Measurements from ENCODE around the gene RNFT1.
"Not testable (repeated sequence)": the region's sequence is repeated elsewhere in the genome, so short reads cannot be mapped to it uniquely, and the experiment has no call there.

The RNFT1 gene

GRCh38 chr17:59954856-59955255, 9.7 kb downstream of the RNFT1 start:
- Mint-ChIP-seq H3K9me3 (no peaks in the 10 kb centered on the region), H3K4me1 (ENCODE audit: low read depth) (peaks cover 9% of the 10 kb centered on the region), H3K27me3 (ENCODE audit: low read depth) (no peaks in the 10 kb centered on the region), H3K27ac (no peak overlapping the region), H3K4me3 (no peak overlapping the region), H3K36me3 (ENCODE audit: low read depth) (peaks cover 38% of the 10 kb centered on the region)
- DNase-seq (ENCODE audit: low spot score): no peak

DNA sequence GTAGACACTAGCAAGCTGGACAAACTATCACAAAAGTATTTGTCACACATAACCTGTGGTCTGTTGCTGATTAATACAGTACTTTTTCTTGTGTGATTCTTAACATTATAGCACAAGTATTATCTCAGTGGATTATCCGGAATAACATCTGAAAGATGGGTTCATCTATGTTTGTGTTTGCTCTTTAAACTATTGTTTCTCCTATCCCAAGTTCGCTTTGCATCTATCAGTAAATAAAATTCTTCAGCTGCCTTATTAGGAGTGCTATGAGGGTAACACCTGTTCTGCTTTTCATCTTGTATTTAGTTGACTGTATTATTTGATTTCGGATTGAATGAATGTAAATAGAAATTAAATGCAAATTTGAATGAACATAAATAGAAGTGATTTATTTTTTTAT, 14.5 kb downstream of the RNFT1 start:
- Mint-ChIP-seq H3K4me1 (ENCODE audit: low read depth) (peaks cover 7% of the 10 kb centered on the region), H3K9me3 (no peaks in the 10 kb centered on the region), H3K27me3 (ENCODE audit: low read depth) (no peaks in the 10 kb centered on the region), H3K36me3 (ENCODE audit: low read depth) (peaks cover 37% of the 10 kb centered on the region), H3K27ac (no peak overlapping the region), H3K4me3 (no peak overlapping the region)
- DNase-seq (ENCODE audit: low spot score): no peak

DNA sequence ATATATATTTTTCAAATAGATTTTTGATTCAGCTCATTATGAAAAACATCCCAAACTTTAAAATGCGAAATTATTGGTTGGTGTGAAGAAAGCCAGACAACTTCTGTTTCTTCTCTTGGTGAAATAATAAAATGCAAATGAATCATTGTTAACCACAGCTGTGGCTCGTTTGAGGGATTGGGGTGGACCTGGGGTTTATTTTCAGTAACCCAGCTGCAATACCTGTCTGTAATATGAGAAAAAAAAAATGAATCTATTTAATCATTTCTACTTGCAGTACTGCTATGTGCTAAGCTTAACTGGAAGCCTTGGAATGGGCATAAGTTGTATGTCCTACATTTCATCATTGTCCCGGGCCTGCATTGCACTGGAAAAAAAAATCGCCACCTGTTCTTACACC, 17.2 kb downstream of the RNFT1 start:
- not testable (repeated sequence) for H3K9me3 Mint-ChIP-seq; DNase-seq (ENCODE audit: low spot score); H3K4me3 Mint-ChIP-seq; H3K27me3 Mint-ChIP-seq (ENCODE audit: low read depth); H3K4me1 Mint-ChIP-seq (ENCODE audit: low read depth); H3K27ac Mint-ChIP-seq
- H3K36me3 Mint-ChIP-seq (ENCODE audit: low read depth): peaks cover 41% of the 10 kb centered on the region

GRCh38 chr17:59946433-59946832, 18.1 kb downstream of the RNFT1 start:
- H3K36me3 Mint-ChIP-seq (ENCODE audit: low read depth): peaks cover 47% of the 10 kb centered on the region
- H3K27ac Mint-ChIP-seq; H3K4me1 Mint-ChIP-seq (ENCODE audit: low read depth); H3K4me3 Mint-ChIP-seq; H3K27me3 Mint-ChIP-seq (ENCODE audit: low read depth); H3K9me3 Mint-ChIP-seq; DNase-seq (ENCODE audit: low spot score): not testable (repeated sequence)

DNA sequence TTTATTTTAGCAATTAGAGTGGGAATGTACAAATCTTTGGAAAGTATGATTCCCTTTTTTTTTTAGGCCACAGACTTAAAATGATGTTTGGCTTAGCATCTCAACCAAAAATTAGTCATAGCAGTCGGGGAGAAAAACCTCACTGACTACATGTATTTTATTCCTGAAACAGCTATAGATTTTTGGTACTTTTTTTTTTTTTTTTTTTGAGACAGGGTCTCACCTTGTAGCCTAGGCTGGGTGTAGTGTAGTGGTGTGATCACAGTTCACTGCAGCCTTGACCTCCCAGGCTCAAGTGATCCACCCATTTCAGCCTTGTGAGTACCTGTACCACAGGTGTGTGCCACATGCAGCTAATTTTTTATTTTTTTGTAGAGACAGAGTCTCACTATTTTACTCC, 23.4 kb downstream of the RNFT1 start:
- Mint-ChIP-seq H3K9me3 (no peaks in the 10 kb centered on the region), H3K4me3 (no peak overlapping the region)

GRCh38 chr17:59940697-59941096, 23.8 kb downstream of the RNFT1 start:
- H3K9me3 Mint-ChIP-seq; H3K27me3 Mint-ChIP-seq (ENCODE audit: low read depth); H3K27ac Mint-ChIP-seq; H3K4me1 Mint-ChIP-seq (ENCODE audit: low read depth); H3K4me3 Mint-ChIP-seq: not testable (repeated sequence)
- peaks cover 58% of the 10 kb centered on the region for H3K36me3 Mint-ChIP-seq (ENCODE audit: low read depth)
- DNase-seq (ENCODE audit: low spot score): peak; percentile 41

More for the DNA sequence above, 23.4 kb downstream of the RNFT1 start:
- DNase-seq (ENCODE audit: low spot score): no peak
- Mint-ChIP-seq H3K4me1 (ENCODE audit: low read depth) (no peaks in the 10 kb centered on the region), H3K27me3 (ENCODE audit: low read depth) (no peaks in the 10 kb centered on the region), H3K27ac (no peak overlapping the region), H3K36me3 (ENCODE audit: low read depth) (peaks cover 59% of the 10 kb centered on the region)

DNA sequence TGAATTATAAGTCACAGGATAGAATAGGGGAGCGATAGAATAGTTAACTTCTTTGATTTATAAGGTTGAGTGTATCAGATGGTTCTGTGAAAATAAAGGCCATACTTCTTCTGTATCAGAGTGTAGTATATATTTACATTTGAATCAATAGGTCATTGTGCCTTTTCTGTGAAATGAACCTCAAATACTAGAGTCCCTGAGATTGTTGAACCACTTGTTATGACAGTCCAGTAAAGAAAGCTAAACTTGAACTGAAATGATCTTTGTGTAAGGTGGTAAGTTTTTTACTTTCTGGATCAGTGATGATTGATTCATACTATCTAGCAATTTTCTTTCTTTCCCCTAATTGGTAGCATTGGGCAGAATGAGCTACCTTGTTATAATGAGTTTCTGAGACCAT, 31.2 kb downstream of the RNFT1 start:
- not testable (repeated sequence) for H3K9me3 Mint-ChIP-seq; H3K27me3 Mint-ChIP-seq (ENCODE audit: low read depth); DNase-seq (ENCODE audit: low spot score); H3K4me3 Mint-ChIP-seq; H3K27ac Mint-ChIP-seq; H3K4me1 Mint-ChIP-seq (ENCODE audit: low read depth)
- H3K36me3 Mint-ChIP-seq (ENCODE audit: low read depth): peaks cover 59% of the 10 kb centered on the region

GRCh38 chr17:59930768-59931167, 33.8 kb downstream of the RNFT1 start:
- not testable (repeated sequence) for H3K4me1 Mint-ChIP-seq (ENCODE audit: low read depth); H3K9me3 Mint-ChIP-seq; DNase-seq (ENCODE audit: low spot score); H3K27me3 Mint-ChIP-seq (ENCODE audit: low read depth); H3K4me3 Mint-ChIP-seq
- H3K27ac Mint-ChIP-seq: peak overlapping the region; percentile 47
- H3K36me3 Mint-ChIP-seq (ENCODE audit: low read depth): peaks cover 58% of the 10 kb centered on the region

DNA sequence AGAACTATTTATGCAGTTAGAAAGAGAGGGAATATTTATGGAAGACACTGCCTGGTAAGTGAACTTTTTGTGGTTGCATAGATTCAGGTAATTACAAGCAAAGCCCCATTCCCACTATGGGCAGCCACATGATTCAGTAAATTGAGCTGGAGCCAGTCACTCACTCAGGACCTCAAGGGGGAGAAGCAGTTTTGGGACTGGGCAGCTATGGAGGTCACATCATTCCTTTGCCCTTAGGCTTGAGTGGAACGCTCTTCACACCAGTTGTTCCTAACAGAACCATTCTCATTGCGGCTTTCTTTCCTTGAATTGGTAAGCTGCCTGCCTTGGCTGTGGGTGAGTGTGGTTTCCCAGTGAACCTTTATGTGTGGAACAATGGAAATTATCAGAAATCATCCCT, 34.4 kb downstream of the RNFT1 start:
- not testable (repeated sequence) for H3K4me3 Mint-ChIP-seq; H3K4me1 Mint-ChIP-seq (ENCODE audit: low read depth); H3K9me3 Mint-ChIP-seq; H3K27me3 Mint-ChIP-seq (ENCODE audit: low read depth); H3K27ac Mint-ChIP-seq; DNase-seq (ENCODE audit: low spot score)
- H3K36me3 Mint-ChIP-seq (ENCODE audit: low read depth): peaks cover 63% of the 10 kb centered on the region

DNA sequence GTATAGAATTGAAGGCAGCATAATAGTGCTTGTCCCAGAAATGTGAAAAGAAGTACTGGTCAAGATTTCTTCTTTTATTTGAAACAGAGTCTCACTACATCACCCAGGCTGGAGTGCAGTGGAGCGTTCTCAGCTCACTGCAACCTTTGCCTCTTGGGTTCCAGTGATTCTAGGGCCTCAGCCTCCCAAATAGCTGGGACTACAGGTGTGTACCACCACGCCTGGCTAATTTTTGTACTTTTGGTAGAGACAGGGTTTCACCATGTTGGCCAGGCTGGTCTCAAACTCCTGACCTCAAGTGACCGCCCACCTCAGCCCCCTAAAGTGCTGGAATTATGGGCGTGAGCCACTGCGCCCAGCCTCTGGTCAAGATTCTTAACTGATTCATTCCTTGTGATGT, 43.9 kb downstream of the RNFT1 start:
- H3K4me3 Mint-ChIP-seq; H3K4me1 Mint-ChIP-seq (ENCODE audit: low read depth); H3K27ac Mint-ChIP-seq; H3K27me3 Mint-ChIP-seq (ENCODE audit: low read depth); H3K9me3 Mint-ChIP-seq; DNase-seq (ENCODE audit: low spot score): not testable (repeated sequence)
- H3K36me3 Mint-ChIP-seq (ENCODE audit: low read depth): peaks cover 43% of the 10 kb centered on the region

DNA sequence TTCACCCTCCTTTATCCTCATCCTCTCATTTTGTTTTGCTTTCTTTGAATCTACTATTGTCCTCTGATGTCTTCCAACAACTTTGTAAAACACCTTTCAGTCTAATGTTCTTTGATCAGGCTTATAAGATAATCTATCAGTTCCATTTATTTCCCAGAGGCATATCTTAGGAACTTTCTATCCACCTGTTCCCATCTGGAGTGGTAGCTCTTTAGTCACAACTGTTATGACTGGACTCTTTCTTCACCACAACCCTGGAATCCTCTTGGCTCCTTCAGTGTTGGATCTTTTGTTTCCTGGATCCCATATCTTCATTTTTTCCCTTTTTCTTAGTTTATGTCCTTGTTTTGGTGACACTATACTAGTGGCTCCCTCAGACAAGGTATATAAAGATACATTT, 48.1 kb downstream of the RNFT1 start:
- Mint-ChIP-seq H3K4me3 (no peak overlapping the region), H3K36me3 (ENCODE audit: low read depth) (peaks cover 46% of the 10 kb centered on the region), H3K9me3 (no peaks in the 10 kb centered on the region), H3K27ac (no peak overlapping the region), H3K4me1 (ENCODE audit: low read depth) (peaks cover 4% of the 10 kb centered on the region), H3K27me3 (ENCODE audit: low read depth) (no peaks in the 10 kb centered on the region)
- DNase-seq (ENCODE audit: low spot score): no peak

GRCh38 chr17:59914274-59914854, 50.2 kb downstream of the RNFT1 start:
- Mint-ChIP-seq H3K4me1 (ENCODE audit: low read depth) (peaks cover 4% of the 10 kb centered on the region), H3K27me3 (ENCODE audit: low read depth) (no peaks in the 10 kb centered on the region), H3K9me3 (no peaks in the 10 kb centered on the region), H3K36me3 (ENCODE audit: low read depth) (peaks cover 42% of the 10 kb centered on the region), H3K27ac (no peak overlapping the region), H3K4me3 (no peak overlapping the region)
- no peak for DNase-seq (ENCODE audit: low spot score)

DNA sequence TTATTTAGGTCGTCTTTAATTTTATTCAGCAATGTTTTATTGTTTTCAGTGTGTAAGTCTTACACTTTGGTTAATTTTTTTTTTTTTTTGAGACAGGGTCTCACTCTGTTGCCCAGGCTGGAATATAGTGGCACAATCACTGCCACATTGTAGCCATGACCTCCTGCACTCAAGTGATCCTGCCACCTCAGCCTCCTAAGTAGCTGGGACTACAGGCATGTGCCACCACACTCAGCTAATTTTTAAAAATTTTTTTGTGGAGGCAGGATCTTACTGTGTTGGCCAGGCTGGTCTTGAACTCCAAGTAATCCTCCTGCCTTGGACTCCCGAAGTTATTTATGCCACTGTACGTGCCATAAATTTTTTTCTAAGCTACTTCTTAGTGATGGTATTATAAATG, 57.1 kb downstream of the RNFT1 start:
- Mint-ChIP-seq H3K4me1 (ENCODE audit: low read depth) (peaks cover 6% of the 10 kb centered on the region), H3K9me3 (no peaks in the 10 kb centered on the region), H3K27me3 (ENCODE audit: low read depth) (no peaks in the 10 kb centered on the region), H3K27ac (no peak overlapping the region), H3K36me3 (ENCODE audit: low read depth) (peaks cover 12% of the 10 kb centered on the region), H3K4me3 (no peak overlapping the region)
- DNase-seq (ENCODE audit: low spot score): no peak

- H3K27me3 Mint-ChIP-seq (ENCODE audit: low read depth): no peaks in the 10 kb centered on the region
- H3K9me3 Mint-ChIP-seq: no peaks in the 10 kb centered on the region
- H3K27ac Mint-ChIP-seq: no peak overlapping the region
- no peak overlapping the region for H3K4me3 Mint-ChIP-seq
- peaks cover 7% of the 10 kb centered on the region for H3K36me3 Mint-ChIP-seq (ENCODE audit: low read depth)
- peaks cover 6% of the 10 kb centered on the region for H3K4me1 Mint-ChIP-seq (ENCODE audit: low read depth)
- DNase-seq (ENCODE audit: low spot score): no peak
These were observed 61.1 kb downstream of the RNFT1 start for GRCh38 chr17:59903455-59903854.

Data from T-helper 2 cell treated with Interferon-gamma antibody and Interleukin-4, amounts not matched to agents 5 μg/mL and 100 μg/mL, for 36 hours (primary cell).